ENCODE results near the gene AUTS2.
A peak's percentile ranks its signal among the peaks of the same experiment; 100 is the strongest.

The AUTS2 gene

GRCh38 chr7:69622960-69623359, 24.7 kb downstream of the AUTS2 start:
- DNase-seq (ENCODE audit: low spot score) (no peak), FAIRE-seq (no peak)

- FAIRE-seq (no peak), DNase-seq (ENCODE audit: low spot score) (no peak)
Observed at GRCh38 chr7:69624435-69625230, 26.4 kb downstream of the AUTS2 start.

- FAIRE-seq = no peak
- DNase-seq (ENCODE audit: low spot score) = no peak
Observed at GRCh38 chr7:69625238-69625637, 27.0 kb downstream of the AUTS2 start.

GRCh38 chr7:69625798-69626197, 27.5 kb downstream of the AUTS2 start:
- FAIRE-seq = no peak
- no peak for DNase-seq (ENCODE audit: low spot score)

- FAIRE-seq = peak; percentile 5
Observed at GRCh38 chr7:69630292-69630691, 32.0 kb downstream of the AUTS2 start.

GRCh38 chr7:69631131-69631530, 32.9 kb downstream of the AUTS2 start:
- DNase-seq (ENCODE audit: low spot score) (no peak), FAIRE-seq (no peak)

More at GRCh38 chr7:69630292-69630691, 32.0 kb downstream of the AUTS2 start:
- peak; percentile 30 for DNase-seq (ENCODE audit: low spot score)

GRCh38 chr7:69632280-69632679, 34.0 kb downstream of the AUTS2 start:
- no peak for FAIRE-seq
- no peak for DNase-seq (ENCODE audit: low spot score)

- DNase-seq (ENCODE audit: low spot score) (no peak), FAIRE-seq (no peak)
Observed at GRCh38 chr7:69633122-69633831, 35.0 kb downstream of the AUTS2 start.

GRCh38 chr7:69635555-69636185, 37.4 kb downstream of the AUTS2 start:
- FAIRE-seq (no peak), DNase-seq (ENCODE audit: low spot score) (no peak)

- DNase-seq (ENCODE audit: low spot score) (no peak), FAIRE-seq (no peak)
Observed at GRCh38 chr7:69638674-69639073, 40.4 kb downstream of the AUTS2 start.

GRCh38 chr7:69640216-69640615, 41.9 kb downstream of the AUTS2 start:
- DNase-seq (ENCODE audit: low spot score) (no peak), FAIRE-seq (no peak)

GRCh38 chr7:69640925-69641594, 42.8 kb downstream of the AUTS2 start:
- FAIRE-seq (no peak), DNase-seq (ENCODE audit: low spot score) (no peak)

GRCh38 chr7:69643265-69643664, 45.0 kb downstream of the AUTS2 start:
- no peak for DNase-seq (ENCODE audit: low spot score)
- FAIRE-seq = no peak

GRCh38 chr7:69643708-69644445, 45.6 kb downstream of the AUTS2 start:
- no peak for DNase-seq (ENCODE audit: low spot score)
- no peak for FAIRE-seq

GRCh38 chr7:69645683-69646082, 47.4 kb downstream of the AUTS2 start:
- FAIRE-seq (no peak), DNase-seq (ENCODE audit: low spot score) (no peak)

GRCh38 chr7:69651101-69651590, 52.9 kb downstream of the AUTS2 start:
- DNase-seq (ENCODE audit: low spot score) = no peak
- FAIRE-seq = peak; percentile 20

GRCh38 chr7:69652947-69653701, 54.8 kb downstream of the AUTS2 start:
- FAIRE-seq (no peak), DNase-seq (ENCODE audit: low spot score) (no peak)

- DNase-seq (ENCODE audit: low spot score) (no peak), FAIRE-seq (no peak)
Observed at GRCh38 chr7:69653806-69654205, 55.5 kb downstream of the AUTS2 start.

- FAIRE-seq (no peak), DNase-seq (ENCODE audit: low spot score) (no peak)
Observed at GRCh38 chr7:69654381-69654780, 56.1 kb downstream of the AUTS2 start.
